SU-DHL-6 (cell line): ENCODE data around the gene TMC3.

Experiments used
- H2AFZ ChIP-seq: fragments of 200-600 bp; sonication (generic); 2 replicates; pipeline ENCODE4 v1.6.1; 2014; ENCODE audit warnings: low read depth, mild to moderate bottlenecking, moderate library complexity, mixed read lengths, antibody characterized with exemption, low read length; ENCODE audit not compliant: severe bottlenecking
- H3F3A ChIP-seq: fragments of 200-600 bp; shearing (Covaris generic); 2 replicates; pipeline ENCODE4 v1.6.0; 2016; ENCODE audit warnings: antibody characterized with exemption, mild to moderate bottlenecking; ENCODE audit not compliant: insufficient read depth
- H3K27ac ChIP-seq: fragments of 200-600 bp; sonication (generic); 2 replicates; pipeline ENCODE4 v1.5.1; 2016; ENCODE audit warnings: low read depth, mild to moderate bottlenecking, low read length, moderate library complexity, mixed read lengths
- H3K27me3 ChIP-seq: fragments of 200-600 bp; sonication (generic), shearing (Covaris generic); 2 replicates; pipeline ENCODE4 v1.6.0; 2014; ENCODE audit warnings: mild to moderate bottlenecking, low read length
- H3K36me3 ChIP-seq: fragments of 200-600 bp; sonication (generic); 2 replicates; pipeline ENCODE4 v1.6.1; 2014; ENCODE audit warnings: mild to moderate bottlenecking, low read length, mixed read lengths
- H3K4me2 ChIP-seq: fragments of 300-600, 200-600 bp; shearing (Covaris generic), sonication (generic); 2 replicates; pipeline ENCODE4 v1.6.0; 2014; ENCODE audit warnings: low read length, low read depth, mild to moderate bottlenecking; ENCODE audit not compliant: poor library complexity, severe bottlenecking
- H3K4me3 ChIP-seq: fragments of 200-600 bp; sonication (generic); 2 replicates; pipeline ENCODE4 v1.5.1; 2014; ENCODE audit warnings: antibody characterized with exemption, low read length, mild to moderate bottlenecking, mixed read lengths; ENCODE audit not compliant: insufficient read depth, poor library complexity, severe bottlenecking
- H3K79me2 ChIP-seq: fragments of 200-600 bp; sonication (generic); 2 replicates; pipeline ENCODE4 v1.6.1; 2014; ENCODE audit warnings: mild to moderate bottlenecking, low read length, moderate library complexity; ENCODE audit not compliant: insufficient read depth
- H3K9ac ChIP-seq: fragments of 200-600 bp; sonication (generic); 2 replicates; pipeline ENCODE4 v1.7.0; 2014; ENCODE audit warnings: mild to moderate bottlenecking, low read length
- H3K9me2 ChIP-seq: fragments of 200-600 bp; sonication (generic); replicated peaks from 2 replicates; pipeline ENCODE4 v1.6.1; 2014; ENCODE audit warnings: low read length; ENCODE audit not compliant: insufficient read depth
- H3K9me3 ChIP-seq: fragments of 200-600 bp; sonication (generic); 2 replicates; pipeline ENCODE4 v1.6.1; 2014; ENCODE audit warnings: low read length, mixed read lengths; ENCODE audit not compliant: insufficient read depth
- H4K20me1 ChIP-seq: fragments of 200-600 bp; sonication (generic); 2 replicates; pipeline ENCODE4 v1.6.1; 2014; ENCODE audit warnings: low read depth, mild to moderate bottlenecking, antibody characterized with exemption, low read length, moderate library complexity, mixed read lengths
- CTCF ChIP-seq: fragments of 200-600 bp; sonication (generic); IDR thresholded peaks from one replicate; pipeline ENCODE4 v1.5.1; 2017; ENCODE audit warnings: antibody characterized with exemption, mild to moderate bottlenecking, low read length, moderate library complexity; ENCODE audit not compliant: insufficient read depth, poor library complexity, severe bottlenecking
- EZH2phosphoT487 ChIP-seq: fragments of 200-600 bp; sonication (generic), shearing (Covaris generic); conservative IDR thresholded peaks from 2 replicates; pipeline ENCODE4 v1.6.1; 2018; ENCODE audit warnings: mild to moderate bottlenecking, antibody characterized with exemption, low read length, moderate library complexity, mixed read lengths

TMC3 gene

DNA sequence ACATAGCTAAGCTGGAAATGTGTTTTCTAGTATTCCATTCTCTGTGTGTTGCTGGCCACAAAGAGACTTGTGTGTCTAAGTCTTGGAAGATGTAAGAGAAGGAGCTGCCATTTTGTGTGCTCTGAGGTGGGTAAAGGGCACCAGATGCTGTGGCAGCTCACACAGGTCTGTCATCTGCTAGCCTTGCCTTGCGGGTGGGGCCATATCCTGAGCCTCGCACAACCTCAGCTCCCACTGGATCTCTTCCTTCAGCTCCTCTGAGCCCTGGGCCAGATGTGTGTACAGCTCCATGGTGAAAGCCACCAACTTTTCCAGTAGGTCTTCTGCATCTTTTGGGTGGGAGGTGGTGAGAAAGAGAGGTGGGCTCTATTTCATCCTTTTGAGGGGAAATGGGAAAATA lies 6.7 kb upstream of the TMC3 start:
- H3K9me2 ChIP-seq = no peaks in the 10 kb centered on the region
- no peak overlapping the region for H3K9ac ChIP-seq
- no peaks in the 10 kb centered on the region for H3K79me2 ChIP-seq
- no peaks in the 10 kb centered on the region for H3K27me3 ChIP-seq
- H3K27ac ChIP-seq = no peak overlapping the region
- no peaks in the 10 kb centered on the region for H3F3A ChIP-seq
- no peak overlapping the region for H3K4me2 ChIP-seq
- no peaks in the 10 kb centered on the region for H4K20me1 ChIP-seq
- no peaks in the 10 kb centered on the region for H3K36me3 ChIP-seq
- H3K4me3 ChIP-seq = no peak overlapping the region
- H3K9me3 ChIP-seq = no peaks in the 10 kb centered on the region
- no peak for TF ChIP-seq CTCF
- TF ChIP-seq EZH2phosphoT487 = no peak
- H2AFZ ChIP-seq = no peak overlapping the region

DNA sequence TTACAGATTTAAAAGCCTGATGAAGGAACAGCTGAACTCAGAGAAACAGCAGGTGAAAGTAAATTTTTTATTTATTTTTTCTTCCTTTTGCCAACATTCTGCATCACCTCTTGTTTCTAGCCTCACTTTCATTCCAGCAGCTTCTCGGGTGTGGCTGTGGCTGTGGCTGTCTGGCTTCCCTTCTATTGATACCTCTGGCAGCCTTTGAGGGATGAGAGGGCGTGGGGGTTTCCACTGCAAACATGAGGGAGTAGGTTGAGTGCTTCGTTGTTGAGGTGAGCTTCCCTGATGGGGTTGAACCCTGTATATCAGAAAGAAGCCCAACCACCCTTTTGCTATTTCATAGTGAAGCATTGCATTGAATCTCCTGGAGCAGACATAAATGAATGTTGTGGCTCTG lies 6.2 kb upstream of the TMC3 start:
- no peaks in the 10 kb centered on the region for H3F3A ChIP-seq
- H3K36me3 ChIP-seq = no peaks in the 10 kb centered on the region
- H3K4me3 ChIP-seq = no peak overlapping the region
- no peaks in the 10 kb centered on the region for H3K27me3 ChIP-seq
- no peaks in the 10 kb centered on the region for H3K79me2 ChIP-seq
- H3K9ac ChIP-seq = no peak overlapping the region
- H3K9me3 ChIP-seq = no peaks in the 10 kb centered on the region
- no peak for TF ChIP-seq EZH2phosphoT487
- no peaks in the 10 kb centered on the region for H4K20me1 ChIP-seq
- H3K27ac ChIP-seq = no peak overlapping the region
- H2AFZ ChIP-seq = no peak overlapping the region
- H3K9me2 ChIP-seq = no peaks in the 10 kb centered on the region
- H3K4me2 ChIP-seq = no peak overlapping the region

DNA sequence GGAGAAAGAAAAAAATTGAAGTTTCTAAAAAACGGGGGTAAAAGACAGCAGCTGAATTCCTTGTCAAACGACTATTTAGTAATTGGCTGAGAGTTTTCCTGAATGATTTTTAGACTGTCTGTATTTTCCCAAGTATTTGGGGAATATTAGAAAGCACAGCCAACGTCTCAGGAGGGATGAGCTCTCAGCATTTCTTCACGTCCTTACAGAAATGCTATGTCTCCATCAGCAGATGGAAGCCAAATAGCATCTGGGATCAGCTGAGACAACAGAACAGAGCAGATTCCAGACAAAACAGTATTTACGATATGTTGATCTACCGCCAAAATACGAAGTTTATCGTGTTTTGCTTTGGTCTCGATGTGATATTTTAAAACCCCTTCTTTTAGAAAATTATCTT lies 5.3 kb upstream of the TMC3 start:
- Histone ChIP-seq H3K27me3 (no peaks in the 10 kb centered on the region), H3K79me2 (no peaks in the 10 kb centered on the region), H3K9me3 (no peaks in the 10 kb centered on the region), H4K20me1 (no peaks in the 10 kb centered on the region), H3K9me2 (no peaks in the 10 kb centered on the region), H3K36me3 (no peaks in the 10 kb centered on the region), H3K27ac (no peak overlapping the region), H2AFZ (no peak overlapping the region), H3F3A (no peaks in the 10 kb centered on the region), H3K4me3 (no peak overlapping the region), H3K9ac (no peak overlapping the region), H3K4me2 (no peak overlapping the region)
- no peak for TF ChIP-seq CTCF
- no peak for TF ChIP-seq EZH2phosphoT487

GRCh38 chr15:81378443-81378842 lies 4.4 kb upstream of the TMC3 start:
- Histone ChIP-seq H3K9me3 (no peaks in the 10 kb centered on the region), H2AFZ (no peak overlapping the region), H3K27me3 (no peaks in the 10 kb centered on the region), H3K9ac (no peak overlapping the region), H3K9me2 (no peaks in the 10 kb centered on the region), H4K20me1 (no peaks in the 10 kb centered on the region), H3K27ac (no peak overlapping the region), H3K79me2 (no peaks in the 10 kb centered on the region), H3K36me3 (no peaks in the 10 kb centered on the region), H3K4me2 (no peak overlapping the region), H3K4me3 (no peak overlapping the region), H3F3A (no peaks in the 10 kb centered on the region)
- TF ChIP-seq CTCF (no peak), EZH2phosphoT487 (no peak)
